SKM-1 (cell line): ENCODE measurements around the gene DCAF15.

ENCODE experiments used
- DNase-seq: peaks from one replicate; lab custom pipeline; 2025; ENCODE audit not compliant: unreplicated experiment; lab: John Stamatoyannopoulos, UW

Gene DCAF15

GRCh38 chr19:13974073-13974472 is 21.8 kb downstream of the DCAF15 start:
- no peak for DNase-seq

GRCh38 chr19:13975870-13976269 is 23.6 kb downstream of the DCAF15 start:
- no peak for DNase-seq

GRCh38 chr19:13976446-13976845 is 24.1 kb downstream of the DCAF15 start:
- no peak for DNase-seq

- no peak for DNase-seq
Measured at GRCh38 chr19:13977803-13978202, 25.5 kb downstream of the DCAF15 start.

- DNase-seq: no peak
Measured at GRCh38 chr19:13978351-13979243, 26.3 kb downstream of the DCAF15 start.

- DNase-seq: no peak
Measured at GRCh38 chr19:13979244-13979615, 26.9 kb downstream of the DCAF15 start.

- DNase-seq: no peak
Measured at GRCh38 chr19:13979686-13980085, 27.4 kb downstream of the DCAF15 start.

GRCh38 chr19:13980340-13980739 is 28.0 kb downstream of the DCAF15 start:
- DNase-seq: no peak

GRCh38 chr19:13981021-13981420 is 28.7 kb downstream of the DCAF15 start:
- DNase-seq: no peak

GRCh38 chr19:13981467-13981866 is 29.2 kb downstream of the DCAF15 start:
- DNase-seq: no peak

- DNase-seq: no peak
Measured at GRCh38 chr19:13981988-13982501, 29.7 kb downstream of the DCAF15 start.

GRCh38 chr19:13982773-13983172 is 30.5 kb downstream of the DCAF15 start:
- DNase-seq: no peak

GRCh38 chr19:13983213-13983889 is 31.0 kb downstream of the DCAF15 start:
- DNase-seq: no peak

GRCh38 chr19:13984186-13984585 is 31.9 kb downstream of the DCAF15 start:
- no peak for DNase-seq

- no peak for DNase-seq
Measured at GRCh38 chr19:13984875-13985741, 32.8 kb downstream of the DCAF15 start.

- DNase-seq: no peak
Measured at GRCh38 chr19:13985771-13986347, 33.5 kb downstream of the DCAF15 start.

- peak; percentile 93 for DNase-seq
Measured at GRCh38 chr19:13986348-13986904, 34.1 kb downstream of the DCAF15 start.

GRCh38 chr19:13987101-13987890 is 35.0 kb downstream of the DCAF15 start:
- peak; percentile 55 for DNase-seq

GRCh38 chr19:13989487-13989886 is 37.2 kb downstream of the DCAF15 start:
- DNase-seq: no peak

- DNase-seq: no peak
Measured at GRCh38 chr19:13990085-13990484, 37.8 kb downstream of the DCAF15 start.
